Measurements from ENCODE around the gene MATR3.
"Not testable (repeated sequence)": the region's sequence is repeated elsewhere in the genome, so short reads cannot be mapped to it uniquely, and the experiment has no call there.

Gene MATR3

DNA sequence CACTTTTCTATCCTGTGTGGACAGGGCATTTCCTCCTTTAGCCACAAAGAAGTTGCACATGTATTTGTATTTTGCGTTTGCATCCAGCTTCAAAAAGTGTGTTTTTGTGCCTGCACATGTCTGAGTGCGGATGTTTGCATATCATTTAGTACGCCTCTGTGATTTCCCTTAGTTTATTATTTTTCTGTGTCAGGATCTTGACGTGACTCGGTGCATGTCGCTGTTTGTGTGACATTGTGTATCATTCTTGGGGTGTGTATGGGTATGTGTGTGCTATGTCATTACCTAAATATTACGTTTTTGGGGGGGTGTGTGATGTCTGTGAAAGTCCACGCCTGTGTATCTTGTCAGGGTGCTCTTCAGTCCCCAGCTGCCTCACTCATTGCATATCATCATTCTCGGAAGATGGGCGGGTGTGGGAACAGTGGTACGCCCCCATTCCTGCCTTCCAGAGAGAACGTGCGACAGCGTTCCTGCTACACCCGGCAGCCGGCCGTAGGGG lies 47.7 kb downstream of the MATR3 start:
- Mint-ChIP-seq H3K27ac (peak overlapping the region; percentile 93), H3K27me3 (no peaks in the 10 kb centered on the region), H3K9me3 (no peaks in the 10 kb centered on the region), H3K4me1 (peaks cover 31% of the 10 kb centered on the region), H3K4me3 (peak overlapping the region; percentile 89), H3K36me3 (peaks cover 4% of the 10 kb centered on the region)
- ATAC-seq (ENCODE audit: low read depth) (no peak), DNase-seq (ENCODE audit: low spot score in 2 of 2) (no peak)

DNA sequence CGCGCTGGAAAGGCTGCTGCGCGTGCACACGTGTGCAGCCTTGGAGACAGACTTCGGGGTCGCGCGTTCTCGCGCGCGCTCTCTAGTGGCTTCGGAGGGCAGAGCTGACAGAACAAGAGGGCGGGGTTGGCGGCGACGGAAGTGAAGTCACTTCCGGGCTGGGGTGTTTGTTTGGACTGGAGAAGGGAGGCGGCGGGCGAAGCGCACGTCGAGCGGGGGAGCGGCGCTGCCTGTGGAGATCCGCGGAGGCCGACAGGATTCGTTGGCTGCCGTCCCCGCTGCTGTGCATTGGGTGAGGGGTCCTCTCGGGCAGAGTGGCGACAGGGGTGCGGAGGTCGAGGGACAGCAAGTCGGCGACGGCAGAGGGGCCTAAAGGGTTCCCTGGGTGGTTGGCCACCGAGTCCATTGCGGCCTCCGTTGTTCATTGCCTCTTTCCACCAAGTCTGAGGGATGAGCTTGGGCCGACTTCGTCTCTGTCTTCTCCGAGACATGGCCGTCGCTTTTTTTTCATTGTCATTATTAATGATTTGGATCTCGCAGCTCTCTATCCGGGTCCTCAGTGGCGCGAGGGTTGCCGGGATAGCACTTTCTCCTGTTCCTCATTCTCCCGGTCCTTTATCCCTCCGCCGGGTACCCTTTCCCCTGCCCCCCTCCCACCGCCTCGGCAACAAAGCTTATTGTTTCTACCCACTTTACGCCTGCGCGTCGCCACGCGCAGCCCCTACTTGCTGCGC lies 48.3 kb downstream of the MATR3 start, which contains the start of gene PAIP2:
Gene PAIP2 (plus strand): TSS at position 166 of the 734 bp plus-strand sequence. CDS start 21,931 bp downstream, outside the sequence.
- Mint-ChIP-seq H3K4me3 (peak within 1 kb of the TSS; percentile 89), H3K9me3 (no peaks in the 10 kb centered on the region), H3K27me3 (no peaks in the 10 kb centered on the region), H3K36me3 (peaks cover 6% of the 10 kb centered on the region), H3K27ac (peak within 1 kb of the TSS; percentile 93), H3K4me1 (peaks cover 29% of the 10 kb centered on the region)
- ATAC-seq (ENCODE audit: low read depth): peak; percentile 87
- peak; percentile 95 to 96 for DNase-seq (ENCODE audit: low spot score in 2 of 2)

DNA sequence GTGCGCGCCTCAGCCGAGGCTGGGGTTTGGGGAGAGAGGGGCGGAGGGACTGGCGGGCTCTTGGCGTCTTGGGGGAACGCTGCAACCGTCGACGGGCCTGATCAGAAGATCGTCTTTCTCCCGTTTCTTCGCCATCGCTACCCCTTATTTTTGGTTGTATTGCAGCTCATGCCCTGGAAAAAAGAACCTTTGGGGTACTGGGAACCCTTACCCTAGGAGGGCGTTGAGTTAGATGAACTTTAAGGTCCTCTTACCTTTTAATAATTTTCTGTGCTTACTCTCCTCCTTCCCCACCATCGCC lies 48.8 kb downstream of the MATR3 start:
- Mint-ChIP-seq H3K36me3 (peaks cover 7% of the 10 kb centered on the region), H3K27ac (peak overlapping the region; percentile 93), H3K4me1 (peaks cover 32% of the 10 kb centered on the region), H3K27me3 (no peaks in the 10 kb centered on the region), H3K4me3 (peak overlapping the region; percentile 89), H3K9me3 (no peaks in the 10 kb centered on the region)
- DNase-seq (ENCODE audit: low spot score in 2 of 2) (no peak), ATAC-seq (ENCODE audit: low read depth) (peak; percentile 60)

DNA sequence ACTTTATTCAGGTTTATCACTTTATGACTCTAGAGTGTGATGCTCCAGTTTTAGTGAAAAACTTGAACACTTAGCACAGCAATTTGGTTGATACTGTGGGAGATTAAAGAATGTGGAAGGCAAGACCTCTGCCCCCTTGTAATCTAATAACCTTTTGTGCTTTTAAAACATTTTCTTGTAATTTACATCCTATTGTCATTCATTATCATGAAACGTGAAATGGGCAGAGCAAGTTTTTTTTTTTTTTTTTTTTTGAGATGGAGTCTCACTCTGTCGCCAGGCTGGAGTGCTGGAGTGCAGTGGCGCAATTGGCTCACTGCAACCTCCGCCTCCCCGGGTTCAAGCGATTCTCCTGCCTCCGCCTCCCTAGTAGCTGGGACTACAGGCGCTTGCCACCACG lies 49.9 kb downstream of the MATR3 start:
- H3K27ac Mint-ChIP-seq: peak overlapping the region; percentile 93
- DNase-seq (ENCODE audit: low spot score in 2 of 2) (no peak), ATAC-seq (ENCODE audit: low read depth) (no peak)
- H3K9me3 Mint-ChIP-seq: no peaks in the 10 kb centered on the region
- H3K4me3 Mint-ChIP-seq: peak overlapping the region; percentile 89
- H3K36me3 Mint-ChIP-seq: peaks cover 7% of the 10 kb centered on the region
- H3K27me3 Mint-ChIP-seq: no peaks in the 10 kb centered on the region
- H3K4me1 Mint-ChIP-seq: peaks cover 33% of the 10 kb centered on the region

DNA sequence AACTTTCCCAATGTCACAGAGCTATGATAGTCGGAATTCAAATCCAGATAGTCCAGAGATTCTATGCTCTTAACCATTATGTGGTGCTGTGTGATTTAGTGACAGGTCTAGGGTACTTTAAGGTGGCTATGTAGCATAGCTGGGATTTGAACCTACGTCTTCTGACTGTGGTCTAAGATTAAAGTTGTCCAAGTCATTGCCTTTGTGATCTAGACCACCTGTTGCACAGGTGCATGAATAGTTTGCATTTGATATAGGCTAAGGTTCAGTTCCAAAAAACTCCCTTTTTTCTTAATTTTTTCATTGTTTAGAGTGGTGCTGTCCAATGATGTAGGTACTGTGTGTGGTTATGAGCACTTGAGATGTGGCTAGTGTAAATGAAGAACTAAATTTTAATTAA lies 50.6 kb downstream of the MATR3 start:
- Mint-ChIP-seq H3K4me3 (no peak overlapping the region), H3K4me1 (peaks cover 34% of the 10 kb centered on the region), H3K27ac (no peak overlapping the region), H3K27me3 (no peaks in the 10 kb centered on the region), H3K9me3 (no peaks in the 10 kb centered on the region), H3K36me3 (peaks cover 8% of the 10 kb centered on the region)
- no peak for DNase-seq (ENCODE audit: low spot score in 2 of 2)
- no peak for ATAC-seq (ENCODE audit: low read depth)

DNA sequence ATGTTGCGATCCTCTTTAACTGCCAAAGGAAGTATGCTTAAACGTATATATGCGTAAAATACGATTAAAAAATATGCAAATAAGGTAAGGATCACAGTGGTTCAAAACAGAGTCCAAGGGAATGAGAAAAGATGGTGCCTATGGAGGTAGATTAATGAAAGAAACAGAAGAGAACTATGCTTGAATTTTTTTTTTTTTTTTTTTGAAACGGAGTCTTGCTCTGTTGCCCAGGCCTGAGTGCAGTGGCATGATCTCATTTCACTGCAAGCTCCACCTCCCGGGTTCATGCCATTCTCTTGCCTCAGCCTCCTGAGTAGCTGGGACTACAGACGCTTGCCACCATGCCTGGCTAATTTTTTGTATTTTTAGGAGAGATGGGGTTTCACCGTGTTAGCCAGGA lies 51.9 kb downstream of the MATR3 start:
- H3K27me3 Mint-ChIP-seq; H3K4me3 Mint-ChIP-seq; ATAC-seq (ENCODE audit: low read depth); H3K27ac Mint-ChIP-seq; DNase-seq (ENCODE audit: low spot score in 2 of 2); H3K9me3 Mint-ChIP-seq; H3K36me3 Mint-ChIP-seq: not testable (repeated sequence)
- peaks cover 33% of the 10 kb centered on the region for H3K4me1 Mint-ChIP-seq

DNA sequence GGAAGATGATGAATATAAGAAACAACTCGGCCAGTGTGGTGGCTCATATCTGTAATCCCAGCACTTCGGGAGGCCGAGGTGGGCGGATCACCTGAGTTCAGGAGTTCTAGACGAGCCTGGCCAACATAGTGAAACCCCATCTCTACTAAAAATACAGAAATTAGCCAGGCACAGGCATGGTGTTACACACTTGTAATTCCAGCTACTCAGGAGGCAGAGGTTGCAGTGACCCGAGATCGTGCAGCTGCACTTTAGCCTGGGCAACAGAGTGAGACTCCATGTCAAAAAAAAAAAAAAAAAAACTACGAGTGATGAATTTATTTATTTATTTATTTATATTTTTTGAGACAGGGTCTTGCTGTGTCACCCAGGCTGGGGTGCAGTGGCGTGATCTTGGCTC lies 54.3 kb downstream of the MATR3 start:
- not testable (repeated sequence) for DNase-seq (ENCODE audit: low spot score in 2 of 2); H3K4me3 Mint-ChIP-seq; H3K9me3 Mint-ChIP-seq; H3K27ac Mint-ChIP-seq; H3K27me3 Mint-ChIP-seq; ATAC-seq (ENCODE audit: low read depth)
- Mint-ChIP-seq H3K4me1 (peaks cover 30% of the 10 kb centered on the region), H3K36me3 (peaks cover 10% of the 10 kb centered on the region)

DNA sequence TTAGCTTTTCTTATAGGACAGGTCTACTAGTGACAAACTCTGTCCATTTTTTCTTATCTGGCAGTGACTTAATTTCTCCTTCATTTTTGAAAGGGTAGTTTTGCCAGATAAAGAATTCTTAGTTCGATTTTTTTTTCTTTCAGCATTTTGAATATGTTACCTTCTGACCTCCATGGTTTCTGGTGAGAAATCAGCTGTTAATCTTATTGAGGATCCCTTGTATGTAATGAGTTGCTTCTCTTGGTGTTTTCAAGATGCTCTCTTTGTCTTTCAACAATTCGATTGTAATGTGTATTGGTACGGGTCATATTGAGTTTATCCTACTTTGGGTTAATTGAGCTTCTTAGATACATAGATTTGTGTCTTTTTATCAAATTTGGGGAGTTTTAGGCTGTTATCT lies 60.6 kb downstream of the MATR3 start:
- Mint-ChIP-seq H3K36me3 (peaks cover 13% of the 10 kb centered on the region), H3K9me3 (peaks cover 1% of the 10 kb centered on the region), H3K27ac (peak overlapping the region; percentile 55), H3K4me1 (peaks cover 18% of the 10 kb centered on the region), H3K27me3 (no peaks in the 10 kb centered on the region), H3K4me3 (no peak overlapping the region)
- no peak for DNase-seq (ENCODE audit: low spot score in 2 of 2)
- no peak for ATAC-seq (ENCODE audit: low read depth)

DNA sequence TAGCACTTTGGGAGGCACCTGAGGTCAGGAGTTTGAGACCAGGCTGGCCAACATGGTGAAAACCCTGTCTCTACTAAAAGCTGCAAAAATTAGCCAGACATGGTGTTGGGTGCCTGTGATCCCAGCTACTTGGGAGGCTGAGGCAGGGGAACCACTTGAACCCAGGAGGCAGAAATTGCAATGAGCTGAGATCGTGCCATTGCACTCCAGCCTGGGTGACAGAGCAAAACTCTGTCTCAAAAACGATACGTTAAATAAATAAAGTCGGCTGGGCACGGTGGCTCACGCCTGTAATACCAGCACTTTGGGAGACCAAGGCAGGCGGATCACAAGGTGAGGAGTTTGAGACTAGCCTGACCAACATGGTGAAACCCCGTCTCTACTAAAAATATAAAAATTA lies 62.4 kb downstream of the MATR3 start:
- not testable (repeated sequence) for DNase-seq (ENCODE audit: low spot score in 2 of 2); H3K4me3 Mint-ChIP-seq; H3K27ac Mint-ChIP-seq; ATAC-seq (ENCODE audit: low read depth); H3K27me3 Mint-ChIP-seq; H3K9me3 Mint-ChIP-seq
- peaks cover 21% of the 10 kb centered on the region for H3K4me1 Mint-ChIP-seq
- peaks cover 16% of the 10 kb centered on the region for H3K36me3 Mint-ChIP-seq

DNA sequence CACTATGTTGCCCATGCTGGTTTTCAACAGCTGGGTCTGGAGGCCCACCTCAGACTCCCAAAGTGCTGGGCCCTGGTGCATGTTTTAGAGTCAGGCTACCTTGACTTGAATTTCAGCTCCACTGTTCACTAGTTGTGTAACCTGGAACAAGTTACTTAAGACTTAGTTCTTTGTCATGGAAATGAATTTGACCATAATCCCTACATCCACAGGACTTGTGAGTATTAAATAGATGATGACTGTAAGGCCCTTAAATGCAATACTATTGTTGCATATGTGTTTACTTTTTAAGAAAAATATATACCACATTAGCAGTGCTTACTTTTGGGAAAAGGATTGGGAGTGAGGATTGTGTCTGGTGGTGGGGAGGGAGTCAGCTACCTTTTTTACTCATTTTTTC lies 64.5 kb downstream of the MATR3 start:
- Mint-ChIP-seq H3K4me3 (no peak overlapping the region), H3K4me1 (peaks cover 16% of the 10 kb centered on the region)

DNA sequence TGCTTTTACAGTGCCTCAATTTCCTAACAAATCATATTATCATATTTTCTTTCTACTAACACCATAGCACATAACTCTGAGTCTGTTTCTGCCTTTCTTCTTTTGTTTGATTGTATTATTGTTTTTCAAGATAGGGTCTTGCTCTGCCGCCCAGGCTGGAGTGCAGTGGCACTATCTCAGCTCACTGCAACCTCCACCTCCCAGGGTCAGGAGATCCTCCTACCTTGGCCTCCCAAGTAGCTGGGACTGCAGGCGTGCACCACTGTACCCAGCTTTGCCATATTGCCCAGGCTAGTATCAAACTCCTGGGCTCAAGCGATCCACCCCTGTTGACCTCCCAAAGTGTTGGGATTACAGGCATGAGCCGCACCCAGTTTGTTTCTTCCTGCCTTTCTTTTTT lies 66.8 kb downstream of the MATR3 start:
- Mint-ChIP-seq H3K9me3 (no peaks in the 10 kb centered on the region), H3K4me3 (no peak overlapping the region), H3K27ac (no peak overlapping the region), H3K4me1 (peaks cover 11% of the 10 kb centered on the region), H3K36me3 (peaks cover 17% of the 10 kb centered on the region), H3K27me3 (no peaks in the 10 kb centered on the region)
- no peak for DNase-seq (ENCODE audit: low spot score in 2 of 2)
- ATAC-seq (ENCODE audit: low read depth): no peak

More for the DNA sequence above, 64.5 kb downstream of the MATR3 start:
- Mint-ChIP-seq H3K36me3 (peaks cover 14% of the 10 kb centered on the region), H3K9me3 (peaks cover 1% of the 10 kb centered on the region), H3K27me3 (no peaks in the 10 kb centered on the region), H3K27ac (peak overlapping the region; percentile 45)
- DNase-seq (ENCODE audit: low spot score in 2 of 2) (no peak), ATAC-seq (ENCODE audit: low read depth) (no peak)

DNA sequence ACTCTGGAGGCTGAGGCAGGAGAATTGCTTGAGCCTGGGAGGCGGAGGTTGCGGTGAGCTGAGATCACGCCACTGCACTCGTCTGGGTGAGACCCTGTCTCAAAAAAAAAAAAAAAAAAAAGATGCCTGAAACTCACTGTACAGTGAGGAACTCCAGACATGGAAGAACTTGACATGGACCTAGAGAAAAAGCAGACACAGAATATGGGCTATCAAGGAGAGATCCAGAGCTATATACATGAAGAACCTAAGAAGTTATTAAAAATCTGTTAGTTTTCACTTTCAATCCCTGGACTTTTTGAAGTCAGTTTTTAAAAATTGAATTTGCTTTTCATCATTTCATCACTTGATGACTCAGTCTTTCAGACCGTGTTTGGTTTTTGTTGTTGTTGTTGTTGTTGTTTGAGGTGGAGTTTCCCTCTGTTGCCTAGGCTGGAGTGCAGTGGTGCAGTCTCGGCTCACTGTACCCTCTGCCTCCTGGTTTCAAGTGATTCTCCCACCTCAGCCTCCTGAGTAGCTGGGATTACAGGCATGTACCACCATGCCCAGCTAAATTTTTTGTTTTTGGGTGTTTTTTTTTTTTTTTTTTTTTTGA lies 68.4 kb downstream of the MATR3 start:
- H3K27ac Mint-ChIP-seq: peak overlapping the region; percentile 45
- H3K4me3 Mint-ChIP-seq: no peak overlapping the region
- H3K27me3 Mint-ChIP-seq: no peaks in the 10 kb centered on the region
- H3K36me3 Mint-ChIP-seq: peaks cover 17% of the 10 kb centered on the region
- ATAC-seq (ENCODE audit: low read depth) (no peak), DNase-seq (ENCODE audit: low spot score in 2 of 2) (no peak)
- no peaks in the 10 kb centered on the region for H3K9me3 Mint-ChIP-seq
- H3K4me1 Mint-ChIP-seq: peaks cover 11% of the 10 kb centered on the region

DNA sequence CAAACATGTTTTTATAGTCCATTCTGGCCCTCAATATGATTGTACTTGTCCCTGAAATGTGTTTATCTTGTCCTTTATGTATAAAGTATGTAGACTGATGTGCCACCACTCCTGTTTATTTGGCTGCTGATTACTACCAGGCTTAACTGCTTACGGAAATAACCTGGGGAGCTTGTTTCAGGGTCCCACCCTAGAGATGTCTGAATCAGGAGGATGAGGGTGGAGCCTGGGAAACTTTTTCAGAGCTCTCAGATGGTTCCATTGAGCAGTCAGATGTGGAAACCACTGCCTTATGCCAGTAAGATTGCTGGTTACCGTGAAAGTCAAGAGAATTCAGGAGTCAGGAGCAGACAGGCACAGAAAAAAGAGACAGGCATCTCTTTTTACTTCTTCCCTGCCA lies 70.4 kb downstream of the MATR3 start:
- peaks cover 3% of the 10 kb centered on the region for H3K4me1 Mint-ChIP-seq
- H3K27ac Mint-ChIP-seq: no peak overlapping the region
- no peak overlapping the region for H3K4me3 Mint-ChIP-seq
- no peak for DNase-seq (ENCODE audit: low spot score in 2 of 2)
- H3K9me3 Mint-ChIP-seq: no peaks in the 10 kb centered on the region
- H3K27me3 Mint-ChIP-seq: no peaks in the 10 kb centered on the region
- no peak for ATAC-seq (ENCODE audit: low read depth)
- H3K36me3 Mint-ChIP-seq: peaks cover 14% of the 10 kb centered on the region

DNA sequence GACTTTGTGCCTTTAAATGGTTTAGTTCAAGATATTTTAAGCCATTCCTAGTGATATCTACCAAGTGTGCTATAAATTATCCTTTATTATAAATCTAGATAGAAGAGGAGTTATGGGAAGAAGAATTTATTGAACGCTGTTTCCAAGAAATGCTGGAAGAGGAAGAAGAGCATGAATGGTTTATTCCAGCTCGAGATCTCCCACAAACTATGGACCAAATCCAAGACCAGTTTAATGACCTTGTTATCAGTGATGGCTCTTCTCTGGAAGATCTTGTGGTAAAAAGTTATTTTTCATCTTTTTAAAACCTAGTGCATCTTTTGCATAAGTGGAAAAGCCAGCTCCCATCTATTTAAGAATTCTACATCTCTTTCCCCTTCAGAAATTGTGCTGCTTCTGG lies 70.9 kb downstream of the MATR3 start:
- no peaks in the 10 kb centered on the region for H3K9me3 Mint-ChIP-seq
- H3K4me3 Mint-ChIP-seq: no peak overlapping the region
- peaks cover 3% of the 10 kb centered on the region for H3K4me1 Mint-ChIP-seq
- DNase-seq (ENCODE audit: low spot score in 2 of 2) (no peak), ATAC-seq (ENCODE audit: low read depth) (no peak)
- no peak overlapping the region for H3K27ac Mint-ChIP-seq
- H3K36me3 Mint-ChIP-seq: peaks cover 14% of the 10 kb centered on the region
- no peaks in the 10 kb centered on the region for H3K27me3 Mint-ChIP-seq

DNA sequence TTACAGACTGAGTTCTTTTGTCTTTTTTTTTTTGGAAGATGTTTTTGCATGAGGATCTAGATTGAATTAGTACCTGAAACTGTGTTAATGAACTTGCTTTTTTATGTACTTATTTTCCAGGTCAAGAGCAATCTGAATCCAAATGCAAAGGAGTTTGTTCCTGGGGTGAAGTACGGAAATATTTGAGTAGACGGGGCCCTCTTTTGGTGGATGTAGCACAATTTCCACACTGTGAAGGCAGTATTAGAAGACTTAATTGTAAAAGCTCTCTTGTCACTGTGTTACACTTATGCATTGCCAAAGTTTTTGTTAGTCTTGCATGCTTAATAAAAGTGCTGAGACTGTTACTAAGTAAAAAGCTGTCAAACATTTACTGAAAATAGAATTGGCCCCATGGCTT lies 75.1 kb downstream of the MATR3 start:
- Mint-ChIP-seq H3K9me3 (no peaks in the 10 kb centered on the region), H3K36me3 (peaks cover 10% of the 10 kb centered on the region), H3K27me3 (no peaks in the 10 kb centered on the region), H3K4me3 (no peak overlapping the region), H3K4me1 (no peaks in the 10 kb centered on the region), H3K27ac (peak overlapping the region; percentile 10)
- DNase-seq (ENCODE audit: low spot score in 2 of 2): no peak
- ATAC-seq (ENCODE audit: low read depth): no peak
